Lung (tissue), 16 donors: ENCODE results near the gene PIK3R4. TPM values are rescaled to one million over a fixed set of nuclear protein-coding genes. Genes with fewer than 3 reads are reported as not detected.

ENCODE experiments used
- ATAC-seq: fragments of 200-7000 bp; cut with Tn5 transposase; one replicate; pipeline ENCODE4 v1.9.1; 2020; ENCODE audit warnings: moderate number of reproducible peaks; ENCODE audit not compliant: insufficient read depth, low FRiP score
- DNase-seq, 3 donors: peaks; one replicate each; pipeline ENCODE4 v3.0.0-alpha.2; 2013 to 2017
- H3K27ac ChIP-seq, 2 donors: one replicate each; pipeline ENCODE4 v1.5.1; 2013; ENCODE audit warnings: mild to moderate bottlenecking in 2 of 2, moderate library complexity in 2 of 2, control low read depth in 1 of 2, inconsistent platforms in 1 of 2, low read depth in 1 of 2, low read length in 1 of 2
- H3K27me3 ChIP-seq, 3 donors: one replicate each; pipeline ENCODE4 v1.5.1; 2013; ENCODE audit warnings: low read length in 2 of 3; ENCODE audit not compliant: control insufficient read depth in 3 of 3, insufficient read depth in 3 of 3
- H3K36me3 ChIP-seq, 4 donors: one replicate each; pipeline ENCODE4 v1.5.1; 2013; ENCODE audit warnings: low read length in 4 of 4, mild to moderate bottlenecking in 1 of 4, moderate library complexity in 1 of 4; ENCODE audit not compliant: control insufficient read depth in 4 of 4, insufficient read depth in 4 of 4
- H3K4me1 ChIP-seq, 5 donors: one replicate each; pipeline ENCODE4 v1.5.1; 2013; ENCODE audit warnings: low read length in 5 of 5, mild to moderate bottlenecking in 2 of 5, moderate library complexity in 1 of 5; ENCODE audit not compliant: control insufficient read depth in 5 of 5, insufficient read depth in 5 of 5
- H3K4me3 ChIP-seq: one replicate; pipeline ENCODE4 v1.5.1; 2013; ENCODE audit warnings: mild to moderate bottlenecking, control low read depth, moderate library complexity
- H3K9ac ChIP-seq, 2 donors: one replicate each; pipeline ENCODE4 v1.5.1; 2013; ENCODE audit warnings: low read length in 2 of 2, control low read depth in 1 of 2; ENCODE audit not compliant: insufficient read depth in 1 of 2
- H3K9me3 ChIP-seq, 4 donors: one replicate each; pipeline ENCODE4 v1.5.1; 2013; ENCODE audit warnings: low read length in 3 of 4, mild to moderate bottlenecking in 1 of 4, moderate library complexity in 1 of 4; ENCODE audit not compliant: control insufficient read depth in 4 of 4, insufficient read depth in 3 of 4
- CTCF ChIP-seq: IDR thresholded peaks from 2 replicates; pipeline ENCODE4 v1.5.1; 2012; ENCODE audit warnings: mild to moderate bottlenecking; ENCODE audit errors: control extremely low read depth, extremely low read depth
- WGBS, 2 donors: extraction: QIAGEN DNeasy Blood & Tissue Kit; methylation state at CpG; one replicate each; pipeline ENCODE4 v1.1.7; 2013; 5-methylcytosine and 5-hydroxymethylcytosine counted together
- long read RNA-seq, 5 donors: transcript quantifications; one replicate each; lab custom pipeline, GENCODE V29; 2026
- polyA plus RNA-seq, 2 donors: library from polyadenylated mRNA; stranded (reverse); fragments of 200-250 nt; gene quantifications; one replicate each; pipeline ENCODE4 v1.2.1, GENCODE V29; 2013
- total RNA-seq, 2 donors: library from RNA; depleted of rRNA in 1 of 2; stranded (reverse); fragments of >200 nt in 1 of 2; gene quantifications; one replicate each; pipeline ENCODE4 v1.2.1, GENCODE V29; 2014 to 2021
- donor health status: control.
- donor health status: control.
- donor health status: Bipolar disorder and iron deficiency.
- donor health status: healthy.
- donor health status: DM: yes; HTN: yes; CAD: no.

The PIK3R4 gene
- total RNA-seq (10 to 100 TPM; 28.3 to 43.0 TPM), polyA plus RNA-seq (10 to 100 TPM; 21.6 to 23.3 TPM)
- long read RNA-seq, donor 1, full-length matches to known transcripts, result 3 of 8 reads
- long read RNA-seq, donor 1, partial matches to known transcripts, result 5 of 8 reads
- long read RNA-seq, donor 1, other reads (novel, unspliced or antisense), result 0 of 8 reads
- long read RNA-seq, donor 2, full-length matches to known transcripts, result 1 of 1 reads
- long read RNA-seq, donor 2, partial matches to known transcripts, result 0 of 1 reads
- long read RNA-seq, donor 2, other reads (novel, unspliced or antisense), result 0 of 1 reads
- long read RNA-seq, donor 3, partial matches to known transcripts, result 14 of 14 reads
- long read RNA-seq, donor 3, other reads (novel, unspliced or antisense), result 0 of 14 reads
- long read RNA-seq, donor 4, partial matches to known transcripts, result 5 of 5 reads
- long read RNA-seq, donor 4, other reads (novel, unspliced or antisense), result 0 of 5 reads
- long read RNA-seq, donor 5, full-length matches to known transcripts, result 4 of 11 reads
- long read RNA-seq, donor 5, partial matches to known transcripts, result 7 of 11 reads
- long read RNA-seq, donor 5, other reads (novel, unspliced or antisense), result 0 of 11 reads

GRCh38 chr3:130746246-130747039 is at the start of gene PIK3R4:
Gene PIK3R4 (minus strand): TSS chr3:130746829. CDS start chr3:130745218, 1,611 bp downstream.
- Histone ChIP-seq H3K9ac (peak within 1 kb of the TSS; percentile 87 to 95), H3K4me1 (peaks cover 3 to 29% (median 16%) of the 10 kb centered on the region in 5 donors), H3K4me3 (peak within 1 kb of the TSS; percentile 95), H3K27ac (peak within 1 kb of the TSS; percentile 90 to 96), H3K9me3 (no peaks in the 10 kb centered on the region), H3K36me3 (peaks cover 3 to 17% (median 8%) of the 10 kb centered on the region in 4 donors), H3K27me3 (no peaks in the 10 kb centered on the region)
- 0% methylated on average over 43 of the region's 43 CpGs for WGBS, 2 donors
- ATAC-seq, result peak; percentile 84
- DNase-seq, result peak; percentile 98 to 99 (median 99)
- TF ChIP-seq CTCF, result no peak

- no peak for ATAC-seq
Measured at GRCh38 chr3:130795396-130795795, 48.8 kb upstream of the PIK3R4 start.

GRCh38 chr3:130792246-130792645 is 45.6 kb upstream of the PIK3R4 start:
- Histone ChIP-seq H3K27ac (no peak overlapping the region), H3K4me3 (no peak overlapping the region), H3K36me3 (no peaks in the 10 kb centered on the region), H3K9ac (no peak overlapping the region), H3K9me3 (no peaks in the 10 kb centered on the region), H3K4me1 (peaks cover 0 to 14% (median 2%) of the 10 kb centered on the region in 5 donors), H3K27me3 (no peaks in the 10 kb centered on the region)
- DNase-seq (no peak), ATAC-seq (no peak)
- WGBS, 2 donors, result 85 to 86% methylated on average over 2 of the region's 2 CpGs
- no peak for TF ChIP-seq CTCF

More at GRCh38 chr3:130795396-130795795, 48.8 kb upstream of the PIK3R4 start:
- TF ChIP-seq CTCF, result no peak
- no peak overlapping the region for H3K27ac ChIP-seq
- no peaks in the 10 kb centered on the region for H3K36me3 ChIP-seq
- no peaks in the 10 kb centered on the region for H3K27me3 ChIP-seq
- H3K4me1 ChIP-seq, result peaks cover 0 to 14% (median 2%) of the 10 kb centered on the region in 5 donors
- DNase-seq, result peak in 2 of 3 donors; percentile 52 to 67
- H3K9me3 ChIP-seq, result no peaks in the 10 kb centered on the region
- WGBS, 2 donors, result 63 to 84% methylated on average over 1 of the region's 1 CpG
- H3K4me3 ChIP-seq, result no peak overlapping the region
- H3K9ac ChIP-seq, result no peak overlapping the region
